Keratinocyte (primary cell): Measurements from ENCODE around the gene CIROP. TPM values are rescaled to one million over a fixed set of nuclear protein-coding genes. Genes with fewer than 3 reads are reported as not detected.
"Not testable (repeated sequence)": the region's sequence is repeated elsewhere in the genome, so short reads cannot be mapped to it uniquely, and the experiment has no call there.

ENCODE experiments used
- DNase-seq: peaks from one replicate; pipeline ENCODE4 v3.0.0-alpha.2; 2011; ENCODE audit warnings: low read depth, missing footprints, low spot score
- FAIRE-seq: peaks from 2 replicates; lab custom pipeline; 2011; peaks lifted over from hg19 to GRCh38; lab: Jason Lieb, UNC
- H2AFZ ChIP-seq: 2 replicates; pipeline ENCODE4 v1.6.0; 2012; ENCODE audit warnings: low read length, control low read depth, inconsistent platforms; ENCODE audit not compliant: control insufficient read depth
- H3K27ac ChIP-seq: 2 replicates; pipeline ENCODE4 v1.5.1; 2011; ENCODE audit warnings: low read length; ENCODE audit not compliant: control insufficient read depth, insufficient read depth
- H3K27me3 ChIP-seq: 3 replicates; pipeline ENCODE4 v1.6.0; 2011; ENCODE audit warnings: low read length; ENCODE audit not compliant: control insufficient read depth, insufficient read depth; ENCODE audit errors: extremely low read depth
- H3K36me3 ChIP-seq, 2 experiments: 2 replicates in 1 of 2; 3 replicates in 1 of 2; pipeline ENCODE4 v1.5.1; 2011; ENCODE audit warnings: low read length in 2 of 2, mild to moderate bottlenecking in 1 of 2; ENCODE audit not compliant: control insufficient read depth in 2 of 2, insufficient read depth in 2 of 2; ENCODE audit errors: extremely low read depth in 1 of 2
- H3K4me1 ChIP-seq: 3 replicates; pipeline ENCODE4 v1.5.1; 2011; ENCODE audit warnings: low read length; ENCODE audit not compliant: control insufficient read depth, insufficient read depth; ENCODE audit errors: extremely low read depth
- H3K4me2 ChIP-seq: 3 replicates; pipeline ENCODE4 v1.6.0; 2011; ENCODE audit warnings: low read depth, low read length; ENCODE audit not compliant: control insufficient read depth, insufficient read depth; ENCODE audit errors: extremely low read depth
- H3K4me3 ChIP-seq, 3 experiments: fragments of 200-600 bp in 1 of 3; sonication (generic) in 1 of 3; 2 replicates in 2 of 3; 3 replicates in 1 of 3; pipeline ENCODE4 v1.5.1; 2011 to 2016; ENCODE audit warnings: low read length in 3 of 3, mild to moderate bottlenecking in 3 of 3, control low read depth in 2 of 3, inconsistent platforms in 1 of 3, low read depth in 1 of 3, mixed read lengths in 1 of 3, mixed run types in 1 of 3, moderate library complexity in 1 of 3; ENCODE audit not compliant: control insufficient read depth in 2 of 3, insufficient read depth in 2 of 3; ENCODE audit errors: extremely low read depth in 1 of 3
- H3K79me2 ChIP-seq: 2 replicates; pipeline ENCODE4 v1.6.0; 2012; ENCODE audit warnings: low read length; ENCODE audit not compliant: control insufficient read depth, insufficient read depth
- H3K9ac ChIP-seq: 3 replicates; pipeline ENCODE4 v1.6.0; 2011; ENCODE audit warnings: low read length; ENCODE audit not compliant: control insufficient read depth, insufficient read depth; ENCODE audit errors: extremely low read depth
- H3K9me1 ChIP-seq: 3 replicates; pipeline ENCODE4 v1.6.0; 2011; ENCODE audit warnings: low read length; ENCODE audit not compliant: control insufficient read depth, insufficient read depth; ENCODE audit errors: extremely low read depth
- H3K9me3 ChIP-seq: 2 replicates; pipeline ENCODE4 v1.5.1; 2012; ENCODE audit warnings: low read depth, low read length; ENCODE audit not compliant: control insufficient read depth
- H4K20me1 ChIP-seq: 3 replicates; pipeline ENCODE4 v1.6.0; 2011; ENCODE audit warnings: low read length; ENCODE audit not compliant: control insufficient read depth, insufficient read depth; ENCODE audit errors: extremely low read depth
- CTCF ChIP-seq, 3 experiments: IDR thresholded peaks in 1 of 3; conservative IDR thresholded peaks in 1 of 3; optimal IDR thresholded peaks in 1 of 3; 2 replicates in 2 of 3; 3 replicates in 1 of 3; pipeline versions ENCODE3 to v1.5.1; 2011; ENCODE audit warnings: low read length in 3 of 3, mild to moderate bottlenecking in 3 of 3, moderate library complexity in 2 of 3, control low read depth in 1 of 3, inconsistent platforms in 1 of 3; ENCODE audit not compliant: insufficient read depth in 2 of 3; ENCODE audit errors: extremely low read depth in 1 of 3
- EZH2 ChIP-seq: IDR thresholded peaks from one replicate; pipeline ENCODE4 v1.6.1; 2012; ENCODE audit warnings: inconsistent platforms, mild to moderate bottlenecking, low read length, moderate library complexity
- dilution Hi-C: fragments of 300-500 bp; cut with MboI; formaldehyde crosslinking; loops from one replicate; pipeline ENCODE4 v1.7.0; 2020; ENCODE audit warnings: low sequenced_read_pairs; ENCODE audit not compliant: extremely low pct_ligation_motif_present
- polyA plus RNA-seq, 5 experiments: library from polyadenylated mRNA; depleted of rRNA in 3 of 5; stranded (reverse) in 3 of 5; stranded (forward) in 1 of 5; unstranded in 1 of 5; fragments of >200 nt; gene quantifications; 1 replicate in 1 of 5; 2 replicates in 3 of 5; 3 replicates in 1 of 5; pipeline versions ENCODE4 v1.2.1 to v1.2.3, GENCODE V29; 2011 to 2012; ENCODE audit warnings: missing spikeins in 2 of 5, low read depth in 1 of 5, low replicate concordance in 1 of 5

Gene CIROP
- polyA plus RNA-seq, 1 donor (not counting 4 experiments of a cell fraction or from before 2014, with no cell fraction given): not detected

GRCh38 chr14:23110579-23111365 is 6.0 kb upstream of the CIROP start:
- Histone ChIP-seq H3K9me1 (no peaks in the 10 kb centered on the region), H3K27ac (no peak overlapping the region), H4K20me1 (no peaks in the 10 kb centered on the region), H3K79me2 (no peaks in the 10 kb centered on the region), H3K4me1 (peaks cover 18% of the 10 kb centered on the region), H3K4me3 (no peak overlapping the region), H2AFZ (no peak overlapping the region), H3K4me2 (no peak overlapping the region), H3K27me3 (no peaks in the 10 kb centered on the region), H3K9ac (no peak overlapping the region), H3K36me3 (no peaks in the 10 kb centered on the region), H3K9me3 (no peaks in the 10 kb centered on the region)
- no peak for FAIRE-seq
- no peak for TF ChIP-seq EZH2
- no peak for DNase-seq
- dilution Hi-C loops: no loop called here

DNA sequence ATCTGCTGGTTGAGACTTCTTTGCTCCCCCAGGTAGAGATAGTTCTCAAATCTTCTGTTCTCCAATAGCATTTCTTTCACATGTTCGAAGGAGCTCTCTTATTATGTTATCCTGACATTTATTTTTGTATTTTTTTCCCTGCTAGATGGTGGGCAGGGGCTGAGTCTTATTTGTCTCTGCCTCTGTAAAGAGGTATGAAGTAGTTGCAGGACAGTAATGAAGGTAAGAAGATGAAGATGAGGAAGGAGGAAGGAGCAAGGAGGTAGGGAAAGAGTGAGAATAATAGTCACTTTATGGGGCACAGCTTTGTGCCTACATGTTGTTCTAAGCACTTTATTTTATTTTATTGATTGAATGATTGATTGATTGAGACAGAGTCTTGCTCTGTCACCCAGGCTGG is 5.0 kb upstream of the CIROP start:
- H3K79me2 ChIP-seq: no peaks in the 10 kb centered on the region
- no peaks in the 10 kb centered on the region for H4K20me1 ChIP-seq
- dilution Hi-C loops: no loop called here
- H3K4me3 ChIP-seq: no peak overlapping the region
- no peaks in the 10 kb centered on the region for H3K36me3 ChIP-seq
- DNase-seq (no peak), FAIRE-seq (no peak)
- TF ChIP-seq CTCF (optimal IDR thresholded peaks at IDR 0.05 in 1 of 3, IDR thresholded peaks at IDR 0.05 in 1 of 3, conservative IDR thresholded peaks at IDR 0.05 in 1 of 3; ENCODE audit: extremely low read depth in 1 of 3, insufficient read depth in 2 of 3, low read length in 3 of 3) (no peak), EZH2 (no peak)
- no peaks in the 10 kb centered on the region for H3K9me1 ChIP-seq
- no peaks in the 10 kb centered on the region for H3K27me3 ChIP-seq
- no peaks in the 10 kb centered on the region for H3K9me3 ChIP-seq
- no peak overlapping the region for H3K4me2 ChIP-seq
- no peak overlapping the region for H3K27ac ChIP-seq
- no peak overlapping the region for H3K9ac ChIP-seq
- H2AFZ ChIP-seq: no peak overlapping the region
- peaks cover 8% of the 10 kb centered on the region for H3K4me1 ChIP-seq

DNA sequence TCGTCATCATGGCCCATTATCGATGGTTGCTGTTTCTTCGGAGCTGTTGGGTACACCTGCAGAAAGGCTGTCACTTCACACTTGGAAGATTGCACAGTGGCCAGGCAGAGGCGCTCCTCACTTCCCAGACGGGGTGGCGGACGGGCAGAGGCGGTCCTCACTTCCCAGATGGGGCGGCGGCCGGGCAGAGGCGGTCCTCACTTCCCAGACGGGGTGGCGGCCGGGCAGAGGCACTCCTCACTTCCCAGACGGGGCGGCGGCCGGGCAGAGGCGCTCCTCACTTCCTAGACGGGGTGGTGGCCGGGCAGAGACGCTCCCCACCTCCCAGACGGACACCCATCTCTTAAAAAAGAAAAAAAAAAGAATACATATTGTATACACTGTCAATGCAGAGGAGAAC is 3.4 kb upstream of the CIROP start:
- dilution Hi-C loops, FAIRE-seq: not testable (repeated sequence)

DNA sequence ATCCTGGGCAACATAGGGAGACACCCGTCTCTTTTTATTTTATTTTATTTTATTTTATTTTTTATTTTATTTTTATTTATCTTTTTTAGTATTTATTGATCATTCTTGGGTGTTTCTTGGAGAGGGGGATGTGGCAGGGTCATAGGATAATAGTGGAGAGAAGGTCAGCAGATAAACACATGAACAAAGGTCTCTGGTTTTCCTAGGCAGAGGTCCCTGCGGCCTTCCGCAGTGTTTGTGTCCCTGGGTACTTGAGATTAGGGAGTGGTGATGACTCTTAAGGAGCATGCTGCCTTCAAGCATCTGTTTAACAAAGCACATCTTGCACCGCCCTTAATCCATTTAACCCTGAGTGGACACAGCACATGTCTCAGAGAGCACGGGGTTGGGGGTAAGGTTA is 2.8 kb upstream of the CIROP start:
- H3K9me3 ChIP-seq, H2AFZ ChIP-seq, H3K4me1 ChIP-seq, H3K27me3 ChIP-seq, DNase-seq, H3K9ac ChIP-seq, H4K20me1 ChIP-seq, H3K9me1 ChIP-seq, H3K27ac ChIP-seq, dilution Hi-C loops, H3K4me2 ChIP-seq, H3K4me3 ChIP-seq, H3K36me3 ChIP-seq, FAIRE-seq, H3K79me2 ChIP-seq: not testable (repeated sequence)

More for the DNA sequence above, 3.4 kb upstream of the CIROP start:
- not testable (repeated sequence) for H3K27me3 ChIP-seq, H3K9me1 ChIP-seq, H3K36me3 ChIP-seq, H3K9me3 ChIP-seq, H2AFZ ChIP-seq, H3K4me1 ChIP-seq, H3K79me2 ChIP-seq, DNase-seq, H4K20me1 ChIP-seq, H3K9ac ChIP-seq, H3K27ac ChIP-seq, H3K4me3 ChIP-seq, H3K4me2 ChIP-seq
